Right renal pelvis (tissue), 4 donors: ENCODE measurements around the gene SRR. TPM values are rescaled to one million over a fixed set of nuclear protein-coding genes. Genes with fewer than 3 reads are reported as not detected.

ENCODE experiments used
- DNase-seq, 4 donors: peaks; one replicate each; pipeline ENCODE4 v3.0.0-alpha.2; 2013; ENCODE audit warnings: low read depth in 4 of 4, low spot score in 3 of 4, missing footprints in 1 of 4
- polyA plus RNA-seq, 4 donors: library from polyadenylated mRNA; unstranded; fragments of 120-200 nt; gene quantifications; one replicate each; pipeline ENCODE4 v1.2.1, GENCODE V29; 2013; ENCODE audit not compliant: insufficient read length in 4 of 4

Gene SRR
- polyA plus RNA-seq, 4 donors, result 19.3 to 27.3 (median 25.9) TPM

- no peak for DNase-seq
Measured at GRCh38 chr17:2369551-2370210, 65.9 kb downstream of the SRR start.

- no peak for DNase-seq
Measured at GRCh38 chr17:2370211-2370589, 66.5 kb downstream of the SRR start.

- DNase-seq, result no peak
Measured at GRCh38 chr17:2371183-2372130, 67.7 kb downstream of the SRR start.

GRCh38 chr17:2372180-2372579 is 68.4 kb downstream of the SRR start:
- DNase-seq, result no peak

GRCh38 chr17:2372681-2373080 is 68.9 kb downstream of the SRR start:
- DNase-seq, result no peak

- DNase-seq, result no peak
Measured at GRCh38 chr17:2373179-2373578, 69.4 kb downstream of the SRR start.

Other genes with a start within 250 kb of the SRR start
- 10 to 100 TPM; 15.3 to 30.0 (median 21.2) TPM for gene HIC1, start 248.8 kb upstream of the SRR start, polyA plus RNA-seq
- 10 to 100 TPM; 31.8 to 35.8 (median 33.1) TPM for gene SMG6, start 165 bp upstream of the SRR start, polyA plus RNA-seq
- gene TSR1, start 32.5 kb downstream of the SRR start, polyA plus RNA-seq, result 10 to 100 TPM; 33.3 to 36.9 (median 35.0) TPM
- 10 to 100 TPM; 60.9 to 78.0 (median 68.4) TPM for gene SGSM2, start 33.6 kb downstream of the SRR start, polyA plus RNA-seq
- 10 to 100 TPM; 13.3 to 16.2 (median 14.0) TPM for gene MNT, start 97.1 kb downstream of the SRR start, polyA plus RNA-seq
- gene METTL16, start 207.9 kb downstream of the SRR start, polyA plus RNA-seq, result 10 to 100 TPM; 37.2 to 47.0 (median 42.1) TPM